ENCODE results near the gene CCDC138. TPM values are rescaled to one million over a fixed set of nuclear protein-coding genes. Genes with fewer than 3 reads are reported as not detected.

Gene CCDC138
- polyA plus RNA-seq, 1 donor from 2014 or later: 19.0 TPM

GRCh38 chr2:108835040-108835439 lies 48.5 kb downstream of the CCDC138 start:
- no peaks in the 10 kb centered on the region for H3K27me3 ChIP-seq (ENCODE audit: insufficient read depth, low read depth, low read length)
- H3K36me3 ChIP-seq (ENCODE audit: insufficient read depth, low read length): peaks cover 4% of the 10 kb centered on the region
- no peaks in the 10 kb centered on the region for H3F3A ChIP-seq (ENCODE audit: insufficient read depth, low read length, poor library complexity, severe bottlenecking)
- no peak overlapping the region for H2AFZ ChIP-seq (ENCODE audit: low read depth, low read length)
- H3K79me2 ChIP-seq (replicated peaks; ENCODE audit: insufficient read depth, low read length): no peaks in the 10 kb centered on the region
- no peak overlapping the region for H3K4me3 ChIP-seq (ENCODE audit: low read length)
- no peak overlapping the region for H3K27ac ChIP-seq (ENCODE audit: low read length)
- peaks cover 4% of the 10 kb centered on the region for H3K9me3 ChIP-seq (ENCODE audit: low read length)
- TF ChIP-seq POLR2AphosphoS5 (IDR thresholded peaks at IDR 0.05) (no peak), RAD21 (conservative IDR thresholded peaks at IDR 0.05) (no peak), TAF1 (IDR thresholded peaks at IDR 0.05; ENCODE audit: low read depth) (no peak), MXI1 (conservative IDR thresholded peaks at IDR 0.05; ENCODE audit: poor library complexity, severe bottlenecking) (no peak), EP300 (conservative IDR thresholded peaks at IDR 0.05; ENCODE audit: poor library complexity, severe bottlenecking) (no peak), REST (IDR thresholded peaks at IDR 0.05; ENCODE audit: borderline replicate concordance) (no peak), CTCF (IDR thresholded peaks at IDR 0.05; ENCODE audit: poor library complexity, severe bottlenecking) (no peak), EZH2 (IDR thresholded peaks at IDR 0.05; ENCODE audit: borderline replicate concordance, insufficient read depth, low read length, poor library complexity, severe bottlenecking) (no peak), SMC3 (conservative IDR thresholded peaks at IDR 0.05; ENCODE audit: poor library complexity) (no peak)
- H3K4me2 ChIP-seq (ENCODE audit: low read length): no peak overlapping the region
- no peak overlapping the region for H3K9ac ChIP-seq (ENCODE audit: low read length)
- no peaks in the 10 kb centered on the region for H4K20me1 ChIP-seq (ENCODE audit: insufficient read depth)
- no peaks in the 10 kb centered on the region for H3K9me2 ChIP-seq (ENCODE audit: insufficient read depth, low read length)

- Histone ChIP-seq H3K9me3 (ENCODE audit: low read length) (peaks cover 4% of the 10 kb centered on the region), H3K27me3 (ENCODE audit: insufficient read depth, low read depth, low read length) (no peaks in the 10 kb centered on the region), H3K4me2 (ENCODE audit: low read length) (no peak overlapping the region), H3K79me2 (replicated peaks; ENCODE audit: insufficient read depth, low read length) (no peaks in the 10 kb centered on the region), H3K36me3 (ENCODE audit: insufficient read depth, low read length) (peaks cover 4% of the 10 kb centered on the region), H3K9ac (ENCODE audit: low read length) (no peak overlapping the region), H3K4me3 (ENCODE audit: low read length) (no peak overlapping the region), H4K20me1 (ENCODE audit: insufficient read depth) (no peaks in the 10 kb centered on the region), H2AFZ (ENCODE audit: low read depth, low read length) (no peak overlapping the region), H3F3A (ENCODE audit: insufficient read depth, low read length, poor library complexity, severe bottlenecking) (no peaks in the 10 kb centered on the region), H3K9me2 (ENCODE audit: insufficient read depth, low read length) (no peaks in the 10 kb centered on the region), H3K27ac (ENCODE audit: low read length) (no peak overlapping the region)
- no peak for TF ChIP-seq SMC3 (conservative IDR thresholded peaks at IDR 0.05; ENCODE audit: poor library complexity)
- no peak for TF ChIP-seq RAD21 (conservative IDR thresholded peaks at IDR 0.05)
- no peak for TF ChIP-seq POLR2AphosphoS5 (IDR thresholded peaks at IDR 0.05)
- no peak for TF ChIP-seq TAF1 (IDR thresholded peaks at IDR 0.05; ENCODE audit: low read depth)
- TF ChIP-seq MXI1 (conservative IDR thresholded peaks at IDR 0.05; ENCODE audit: poor library complexity, severe bottlenecking): no peak
- TF ChIP-seq EP300 (conservative IDR thresholded peaks at IDR 0.05; ENCODE audit: poor library complexity, severe bottlenecking): no peak
- no peak for TF ChIP-seq EZH2 (IDR thresholded peaks at IDR 0.05; ENCODE audit: borderline replicate concordance, insufficient read depth, low read length, poor library complexity, severe bottlenecking)
- TF ChIP-seq CTCF (IDR thresholded peaks at IDR 0.05; ENCODE audit: poor library complexity, severe bottlenecking): no peak
- TF ChIP-seq REST (IDR thresholded peaks at IDR 0.05; ENCODE audit: borderline replicate concordance): no peak
These were observed 50.6 kb downstream of the CCDC138 start for GRCh38 chr2:108837198-108837597.
